Adrenal gland (tissue), 12 donors: Measurements from ENCODE around the gene EID3. TPM values are rescaled to one million over a fixed set of nuclear protein-coding genes. Genes with fewer than 3 reads are reported as not detected.
A peak's percentile ranks its signal among the peaks of the same experiment; 100 is the strongest.

Experiments
- DNase-seq, 7 donors: peaks; one replicate each; pipeline ENCODE4 v3.0.0-alpha.2; 2019 to 2020
- H3K27ac ChIP-seq, 5 donors: fragments of 200-600 bp; sonication (generic) in 4 of 5; 1 replicate in 3 of 5; 2 replicates in 2 of 5; pipeline versions ENCODE4 v1.5.1 to v1.8.0; 2016 to 2020; ENCODE audit warnings: mild to moderate bottlenecking in 1 of 5
- H3K27me3 ChIP-seq: fragments of 200-600 bp; 2 replicates; pipeline ENCODE4 v1.8.0; 2021
- H3K36me3 ChIP-seq, 2 donors: fragments of 200-600 bp; replicated peaks in 1 of 2; 1 replicate in 1 of 2; 2 replicates in 1 of 2; pipeline versions ENCODE4 v1.5.1 to v1.8.0; 2018 to 2022
- H3K4me1 ChIP-seq, 2 donors: fragments of 200-600 bp; replicated peaks in 1 of 2; 1 replicate in 1 of 2; 2 replicates in 1 of 2; pipeline versions ENCODE4 v1.5.1 to v1.8.0; 2018 to 2021
- H3K4me3 ChIP-seq, 4 donors: fragments of 200-600 bp; sonication (generic) in 3 of 4; one replicate each; pipeline ENCODE4 v1.5.1; 2016 to 2018
- H3K9me3 ChIP-seq, 3 donors: fragments of 200-600 bp; sonication (generic) in 1 of 3; replicated peaks in 1 of 3; 1 replicate in 2 of 3; 2 replicates in 1 of 3; pipeline versions ENCODE4 v1.5.1 to v1.8.0; 2016 to 2021
- POLR2A ChIP-seq, 2 donors: fragments of 450-650 bp; IDR thresholded peaks; one replicate each; pipeline ENCODE4 v1.6.1; 2017; ENCODE audit warnings: antibody characterized with exemption in 2 of 2, mild to moderate bottlenecking in 2 of 2, moderate library complexity in 1 of 2
- WGBS, 4 donors: extraction: QIAGEN DNeasy Blood & Tissue Kit in 2 of 4; methylation state at CpG; one replicate each; pipeline versions ENCODE4 v1.1.5 to v1.1.7; 2013 to 2017; 5-methylcytosine and 5-hydroxymethylcytosine counted together
- intact Hi-C, 2 donors: fragments of 100-400 bp; cut with DNase I; formaldehyde crosslinking; loops; one replicate each; pipeline versions ENCODE4 v1.14.1 to v1.15.0; 2022 to 2023
- polyA plus RNA-seq, 3 donors: library from polyadenylated mRNA; stranded (reverse); fragments of 200-250 nt in 2 of 3; fragments of 350-450 nt in 1 of 3; fragmentation: Illumina TruSeq in 1 of 3; extraction: RNeasy Lipid Tissue Mini Kit (QIAGEN cat#74804) in 1 of 3; gene quantifications; one replicate each; pipeline ENCODE4 v1.2.3, GENCODE V29; 2013 to 2014
- total RNA-seq, 9 donors: library from RNA; depleted of rRNA in 4 of 9; stranded (reverse); fragments of >200 nt in 4 of 9; fragments of 120-200 nt in 1 of 9; fragmentation: NEBNext Ultra II Directional in 1 of 9; extraction: Animal tissue kit (Norgen Biotek cat#: 25700) in 1 of 9; gene quantifications; one replicate each; pipeline versions ENCODE4 v1.1.0 to v1.2.4, GENCODE V29; 2013 to 2023
- TF ChIP-seq, protein P1 (sequence below), 6 experiments: fragments of 450-650 bp in 4 of 6; fragments of 200-600 bp in 2 of 6; sonication (generic) in 1 of 6; IDR thresholded peaks; 1 replicate in 5 of 6; 2 replicates in 1 of 6; pipeline versions ENCODE4 v1.5.1 to v1.8.0; 2016 to 2021; ENCODE audit warnings: antibody characterized with exemption in 6 of 6, mild to moderate bottlenecking in 2 of 6, moderate library complexity in 1 of 6
- donor health status: healthy with polysubstance abuse.
- donor health status: Bipolar disorder and iron deficiency.
- donor health status: DM: yes; HTN: yes; CAD: no.
- donor health status: DM: no; HTN: no; CAD: no.
- donor health status: DM: no; HTN: no; CAD: no.
- donor health status: DM: yes; HTN: yes; CAD: no.

Gene EID3
- total and polyA plus RNA-seq, 12 donors, result 1.5 to 20.3 (median 5.5) TPM

DNA sequence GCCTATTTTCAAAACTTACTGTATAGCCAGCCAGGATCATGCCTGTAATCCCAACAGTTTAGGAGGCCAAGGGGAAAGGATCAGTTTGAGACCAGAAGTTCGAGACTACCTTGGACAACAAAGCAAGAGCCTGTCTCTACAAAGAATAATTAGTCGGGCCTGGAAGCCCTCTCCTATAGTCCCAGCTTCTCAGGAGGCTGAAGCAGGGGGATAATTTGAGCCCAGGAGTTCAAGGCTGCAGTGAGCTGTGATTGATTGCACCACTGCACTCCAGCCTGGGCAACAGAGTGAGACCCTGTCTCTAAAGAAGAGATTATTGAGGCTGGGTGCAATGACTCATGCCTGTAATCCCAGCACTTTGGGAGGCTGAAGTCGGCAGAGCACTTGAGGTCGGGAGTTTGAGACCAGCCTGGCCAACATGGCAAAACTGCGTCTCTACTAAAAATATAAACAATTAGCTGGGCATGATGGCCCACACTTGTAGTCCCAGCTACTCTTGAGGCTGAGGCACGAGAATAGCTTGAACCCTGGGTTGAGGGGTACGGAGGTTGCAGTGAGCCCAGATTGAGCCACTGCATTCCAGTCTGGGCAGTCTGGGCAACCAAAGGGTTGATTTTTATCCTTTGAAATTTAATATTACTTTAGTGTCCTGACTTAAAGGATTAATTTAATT is 14.1 kb downstream of the EID3 start:
- Histone ChIP-seq H3K27ac (no peak overlapping the region), H3K4me3 (no peak overlapping the region), H3K36me3 (peaks cover 0 to 100% of the 10 kb centered on the region in 2 donors), H3K27me3 (no peaks in the 10 kb centered on the region), H3K9me3 (no peaks in the 10 kb centered on the region), H3K4me1 (no peaks in the 10 kb centered on the region)
- 87 to 100% (median 92%) methylated on average over 7 of the region's 7 CpGs for WGBS, 4 donors
- intact Hi-C loops, result no loop called here
- no peak for DNase-seq
- TF ChIP-seq, protein P1, sequence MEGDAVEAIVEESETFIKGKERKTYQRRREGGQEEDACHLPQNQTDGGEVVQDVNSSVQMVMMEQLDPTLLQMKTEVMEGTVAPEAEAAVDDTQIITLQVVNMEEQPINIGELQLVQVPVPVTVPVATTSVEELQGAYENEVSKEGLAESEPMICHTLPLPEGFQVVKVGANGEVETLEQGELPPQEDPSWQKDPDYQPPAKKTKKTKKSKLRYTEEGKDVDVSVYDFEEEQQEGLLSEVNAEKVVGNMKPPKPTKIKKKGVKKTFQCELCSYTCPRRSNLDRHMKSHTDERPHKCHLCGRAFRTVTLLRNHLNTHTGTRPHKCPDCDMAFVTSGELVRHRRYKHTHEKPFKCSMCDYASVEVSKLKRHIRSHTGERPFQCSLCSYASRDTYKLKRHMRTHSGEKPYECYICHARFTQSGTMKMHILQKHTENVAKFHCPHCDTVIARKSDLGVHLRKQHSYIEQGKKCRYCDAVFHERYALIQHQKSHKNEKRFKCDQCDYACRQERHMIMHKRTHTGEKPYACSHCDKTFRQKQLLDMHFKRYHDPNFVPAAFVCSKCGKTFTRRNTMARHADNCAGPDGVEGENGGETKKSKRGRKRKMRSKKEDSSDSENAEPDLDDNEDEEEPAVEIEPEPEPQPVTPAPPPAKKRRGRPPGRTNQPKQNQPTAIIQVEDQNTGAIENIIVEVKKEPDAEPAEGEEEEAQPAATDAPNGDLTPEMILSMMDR (IDR thresholded peaks at IDR 0.05), result no peak
- TF ChIP-seq POLR2A (IDR thresholded peaks at IDR 0.05), result no peak

DNA sequence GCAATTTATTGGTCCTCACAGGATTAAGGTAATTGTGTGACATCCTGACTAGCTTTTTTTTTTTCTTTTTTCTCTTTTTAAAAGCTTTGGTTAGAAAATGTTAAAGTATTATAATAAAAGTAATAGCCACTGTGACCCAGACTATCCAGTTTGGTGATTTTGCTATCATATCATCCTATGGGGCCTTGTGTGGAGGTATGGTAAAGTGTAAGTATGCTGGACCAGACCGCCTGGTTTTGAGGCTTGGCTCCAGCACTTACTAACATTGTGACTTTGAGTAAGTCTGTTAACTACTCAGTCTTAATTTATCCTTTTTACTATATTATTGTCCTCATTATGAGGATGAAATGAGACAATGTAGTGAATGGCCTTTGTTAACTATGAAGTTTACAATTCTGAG is 15.5 kb downstream of the EID3 start:
- Histone ChIP-seq H3K4me1 (no peaks in the 10 kb centered on the region), H3K9me3 (no peaks in the 10 kb centered on the region), H3K27me3 (no peaks in the 10 kb centered on the region), H3K4me3 (no peak overlapping the region), H3K36me3 (peaks cover 0 to 86% of the 10 kb centered on the region in 2 donors), H3K27ac (no peak overlapping the region)
- TF ChIP-seq, protein P1 (IDR thresholded peaks at IDR 0.05), result no peak
- no peak for TF ChIP-seq POLR2A (IDR thresholded peaks at IDR 0.05)
- DNase-seq, result no peak
- intact Hi-C loops, result no loop called here
- 91 to 98% (median 97%) methylated on average over 1 of the region's 1 CpG for WGBS, 4 donors

DNA sequence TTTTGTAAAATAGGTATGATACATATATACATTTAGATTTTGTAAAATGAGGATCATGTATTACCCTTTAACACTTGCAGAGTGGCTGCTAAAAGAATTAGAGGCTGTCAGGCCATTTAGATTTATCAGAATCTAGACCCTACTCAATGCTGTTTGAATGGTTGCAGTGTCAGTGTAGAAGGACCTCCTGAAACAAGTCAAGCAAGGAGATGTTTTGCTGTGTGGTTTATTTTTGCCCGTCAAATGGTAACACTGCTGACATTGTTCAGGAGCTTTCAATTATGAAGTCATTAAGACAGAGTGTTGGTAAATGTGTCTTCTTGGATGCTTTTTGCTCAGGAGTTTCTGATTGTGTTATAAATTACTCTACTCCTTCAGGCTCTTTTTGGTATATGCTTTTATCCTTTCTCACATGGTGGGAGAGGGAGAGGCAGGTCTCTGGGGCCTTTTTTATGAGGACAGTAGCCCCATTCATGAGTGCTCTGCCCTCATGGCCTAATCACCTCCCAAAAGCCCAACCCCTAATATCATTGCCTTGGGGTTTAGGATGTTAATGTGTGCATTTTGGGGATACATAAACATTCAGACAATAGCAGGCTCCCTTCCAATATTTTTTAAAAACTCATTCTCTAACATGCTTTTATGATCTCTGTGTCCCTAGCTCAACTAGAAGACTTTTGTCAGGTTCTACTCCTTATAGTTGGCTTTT is 16.5 kb downstream of the EID3 start:
- WGBS, 4 donors, result 86 to 100% (median 93%) methylated on average over 1 of the region's 1 CpG

DNA sequence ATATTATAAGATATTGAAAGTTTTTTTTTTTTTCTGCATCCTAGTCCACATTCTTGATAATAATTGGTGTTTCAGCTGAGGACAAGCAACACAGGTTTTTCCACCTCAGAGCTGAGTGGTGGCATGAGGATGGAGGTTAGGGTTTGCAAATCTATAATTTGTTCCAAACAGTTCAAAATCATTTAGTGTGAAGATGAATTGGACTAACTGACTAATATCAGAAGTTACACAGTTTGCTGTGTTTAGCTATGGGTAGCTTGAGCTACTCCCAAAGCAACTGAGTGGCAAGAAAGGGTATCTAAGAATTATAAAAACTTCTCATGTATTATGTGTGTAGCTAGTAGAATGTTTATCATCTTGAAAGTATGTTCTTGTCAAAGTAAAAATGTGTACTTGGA is 17.1 kb downstream of the EID3 start:
- intact Hi-C loops, result no loop called here
- Histone ChIP-seq H3K36me3 (peaks cover 0 to 86% of the 10 kb centered on the region in 2 donors), H3K4me3 (no peak overlapping the region), H3K27ac (no peak overlapping the region), H3K4me1 (no peaks in the 10 kb centered on the region), H3K9me3 (no peaks in the 10 kb centered on the region), H3K27me3 (no peaks in the 10 kb centered on the region)
- TF ChIP-seq POLR2A (IDR thresholded peaks at IDR 0.05), result no peak
- TF ChIP-seq, protein P1 (IDR thresholded peaks at IDR 0.05), result no peak
- DNase-seq, result no peak

More for the DNA sequence above, 16.5 kb downstream of the EID3 start:
- Histone ChIP-seq H3K27ac (peak overlapping the region in 1 of 5 donors; percentile 12), H3K4me3 (no peak overlapping the region), H3K4me1 (no peaks in the 10 kb centered on the region), H3K9me3 (no peaks in the 10 kb centered on the region), H3K27me3 (no peaks in the 10 kb centered on the region), H3K36me3 (peaks cover 0 to 86% of the 10 kb centered on the region in 2 donors)
- DNase-seq, result no peak
- intact Hi-C loops, result no loop called here
- TF ChIP-seq, protein P1 (IDR thresholded peaks at IDR 0.05), result no peak
- no peak for TF ChIP-seq POLR2A (IDR thresholded peaks at IDR 0.05)
